Measurements from ENCODE around the gene DARS1.

The DARS1 gene

GRCh38 chr2:135875491-135876065 is 109.8 kb downstream of the DARS1 start:
- DNase-seq = peak; percentile 67

- no peak for DNase-seq
Measured at GRCh38 chr2:135874777-135875365, 110.6 kb downstream of the DARS1 start.

GRCh38 chr2:135870571-135870970 is 114.9 kb downstream of the DARS1 start:
- no peak for DNase-seq

- DNase-seq = no peak
Measured at GRCh38 chr2:135863233-135863632, 122.2 kb downstream of the DARS1 start.

GRCh38 chr2:135862718-135863117 is 122.7 kb downstream of the DARS1 start:
- no peak for DNase-seq

Measured in EL (cell line).